ENCODE measurements around the gene SCP2D1.
"Not testable (repeated sequence)": the region's sequence is repeated elsewhere in the genome, so short reads cannot be mapped to it uniquely, and the experiment has no call there.

The SCP2D1 gene

GRCh38 chr20:18813483-18813882, at the start of gene SCP2D1:
SCP2D1 (plus strand) TSS chr20:18813783; CDS start chr20:18813816, 33 bp downstream.
- no peaks in the 10 kb centered on the region for H3K9me3 Mint-ChIP-seq
- H3K27ac Mint-ChIP-seq = no peak within 1 kb of the TSS
- H3K4me3 Mint-ChIP-seq = no peak within 1 kb of the TSS
- H3K4me1 Mint-ChIP-seq = no peaks in the 10 kb centered on the region
- peaks cover 2% of the 10 kb centered on the region for H3K27me3 Mint-ChIP-seq
- H3K36me3 Mint-ChIP-seq = no peaks in the 10 kb centered on the region

GRCh38 chr20:18767676-18768075, 45.9 kb upstream of the SCP2D1 start:
- Mint-ChIP-seq H3K36me3 (peaks cover 8% of the 10 kb centered on the region), H3K27me3 (peaks cover 5% of the 10 kb centered on the region), H3K4me3 (no peak overlapping the region), H3K9me3 (peaks cover 4% of the 10 kb centered on the region), H3K27ac (no peak overlapping the region), H3K4me1 (no peaks in the 10 kb centered on the region)

GRCh38 chr20:18773566-18773965, 40.0 kb upstream of the SCP2D1 start:
- Mint-ChIP-seq H3K4me1 (no peaks in the 10 kb centered on the region), H3K27me3 (peaks cover 9% of the 10 kb centered on the region), H3K9me3 (peaks cover 4% of the 10 kb centered on the region), H3K27ac (no peak overlapping the region), H3K4me3 (no peak overlapping the region), H3K36me3 (no peaks in the 10 kb centered on the region)

- Mint-ChIP-seq H3K9me3 (peaks cover 4% of the 10 kb centered on the region), H3K4me3 (no peak overlapping the region), H3K27ac (no peak overlapping the region), H3K27me3 (peaks cover 9% of the 10 kb centered on the region), H3K4me1 (no peaks in the 10 kb centered on the region), H3K36me3 (no peaks in the 10 kb centered on the region)
These were observed 39.4 kb upstream of the SCP2D1 start for GRCh38 chr20:18774207-18774606.

GRCh38 chr20:18775633-18776032, 38.0 kb upstream of the SCP2D1 start:
- Mint-ChIP-seq H3K4me3 (no peak overlapping the region), H3K27ac (no peak overlapping the region), H3K4me1 (no peaks in the 10 kb centered on the region), H3K36me3 (no peaks in the 10 kb centered on the region), H3K27me3 (peaks cover 9% of the 10 kb centered on the region), H3K9me3 (peaks cover 4% of the 10 kb centered on the region)

GRCh38 chr20:18778690-18779392, 34.7 kb upstream of the SCP2D1 start:
- Mint-ChIP-seq H3K27me3 (peaks cover 4% of the 10 kb centered on the region), H3K4me3 (no peak overlapping the region), H3K36me3 (no peaks in the 10 kb centered on the region), H3K27ac (no peak overlapping the region), H3K9me3 (no peaks in the 10 kb centered on the region), H3K4me1 (no peaks in the 10 kb centered on the region)

- H3K27ac Mint-ChIP-seq = no peak overlapping the region
- no peaks in the 10 kb centered on the region for H3K4me1 Mint-ChIP-seq
- H3K4me3 Mint-ChIP-seq = no peak overlapping the region
- H3K36me3 Mint-ChIP-seq = no peaks in the 10 kb centered on the region
- H3K9me3 Mint-ChIP-seq = no peaks in the 10 kb centered on the region
- peaks cover 4% of the 10 kb centered on the region for H3K27me3 Mint-ChIP-seq
These were observed 33.0 kb upstream of the SCP2D1 start for GRCh38 chr20:18780385-18781130.

GRCh38 chr20:18781509-18781908, 32.1 kb upstream of the SCP2D1 start:
- peaks cover 4% of the 10 kb centered on the region for H3K27me3 Mint-ChIP-seq
- no peak overlapping the region for H3K4me3 Mint-ChIP-seq
- no peak overlapping the region for H3K27ac Mint-ChIP-seq
- no peaks in the 10 kb centered on the region for H3K4me1 Mint-ChIP-seq
- no peaks in the 10 kb centered on the region for H3K36me3 Mint-ChIP-seq
- H3K9me3 Mint-ChIP-seq = no peaks in the 10 kb centered on the region

- H3K27ac Mint-ChIP-seq = no peak overlapping the region
- H3K27me3 Mint-ChIP-seq = peaks cover 7% of the 10 kb centered on the region
- H3K36me3 Mint-ChIP-seq = peaks cover 4% of the 10 kb centered on the region
- H3K9me3 Mint-ChIP-seq = no peaks in the 10 kb centered on the region
- no peaks in the 10 kb centered on the region for H3K4me1 Mint-ChIP-seq
- no peak overlapping the region for H3K4me3 Mint-ChIP-seq
These were observed 30.1 kb upstream of the SCP2D1 start for GRCh38 chr20:18783385-18783959.

GRCh38 chr20:18787046-18787445, 26.5 kb upstream of the SCP2D1 start:
- H3K4me1 Mint-ChIP-seq, H3K36me3 Mint-ChIP-seq, H3K27ac Mint-ChIP-seq, H3K27me3 Mint-ChIP-seq, H3K9me3 Mint-ChIP-seq, H3K4me3 Mint-ChIP-seq: not testable (repeated sequence)

- H3K27ac Mint-ChIP-seq = no peak overlapping the region
- H3K4me1 Mint-ChIP-seq = no peaks in the 10 kb centered on the region
- no peak overlapping the region for H3K4me3 Mint-ChIP-seq
- H3K27me3 Mint-ChIP-seq = peaks cover 10% of the 10 kb centered on the region
- H3K36me3 Mint-ChIP-seq = peaks cover 4% of the 10 kb centered on the region
- no peaks in the 10 kb centered on the region for H3K9me3 Mint-ChIP-seq
These were observed 25.6 kb upstream of the SCP2D1 start for GRCh38 chr20:18788021-18788420.

GRCh38 chr20:18790787-18791186, 22.8 kb upstream of the SCP2D1 start:
- H3K4me3 Mint-ChIP-seq = no peak overlapping the region
- H3K4me1 Mint-ChIP-seq = peaks cover 18% of the 10 kb centered on the region
- peaks cover 4% of the 10 kb centered on the region for H3K36me3 Mint-ChIP-seq
- H3K9me3 Mint-ChIP-seq = no peaks in the 10 kb centered on the region
- peaks cover 9% of the 10 kb centered on the region for H3K27me3 Mint-ChIP-seq
- H3K27ac Mint-ChIP-seq = no peak overlapping the region

GRCh38 chr20:18793625-18794427, 19.8 kb upstream of the SCP2D1 start:
- Mint-ChIP-seq H3K4me3 (peak overlapping the region; percentile 94), H3K9me3 (peaks cover 4% of the 10 kb centered on the region), H3K4me1 (peaks cover 18% of the 10 kb centered on the region), H3K36me3 (peaks cover 3% of the 10 kb centered on the region), H3K27me3 (peaks cover 3% of the 10 kb centered on the region), H3K27ac (peak overlapping the region; percentile 95)

GRCh38 chr20:18794428-18794787, 19.2 kb upstream of the SCP2D1 start:
- Mint-ChIP-seq H3K27ac (peak overlapping the region; percentile 95), H3K36me3 (peaks cover 3% of the 10 kb centered on the region), H3K4me3 (peak overlapping the region; percentile 94), H3K9me3 (peaks cover 4% of the 10 kb centered on the region), H3K4me1 (peaks cover 22% of the 10 kb centered on the region), H3K27me3 (peaks cover 3% of the 10 kb centered on the region)

- H3K27ac Mint-ChIP-seq = no peak overlapping the region
- peaks cover 3% of the 10 kb centered on the region for H3K36me3 Mint-ChIP-seq
- H3K4me1 Mint-ChIP-seq = peaks cover 22% of the 10 kb centered on the region
- peak overlapping the region; percentile 94 for H3K4me3 Mint-ChIP-seq
- peaks cover 4% of the 10 kb centered on the region for H3K9me3 Mint-ChIP-seq
- peaks cover 1% of the 10 kb centered on the region for H3K27me3 Mint-ChIP-seq
These were observed 18.2 kb upstream of the SCP2D1 start for GRCh38 chr20:18795366-18795765.

Measured in activated naive CD4-positive, alpha-beta T cell treated with anti-CD3 and anti-CD28 coated beads, Interleukin-2, amount 50 U/mL, for 24 hours (primary cell).